ENCODE data around the gene TATDN2.

GRCh38 chr3:10260211-10260701 lies 12.0 kb downstream of the TATDN2 start:
- TF ChIP-seq, protein P1, sequence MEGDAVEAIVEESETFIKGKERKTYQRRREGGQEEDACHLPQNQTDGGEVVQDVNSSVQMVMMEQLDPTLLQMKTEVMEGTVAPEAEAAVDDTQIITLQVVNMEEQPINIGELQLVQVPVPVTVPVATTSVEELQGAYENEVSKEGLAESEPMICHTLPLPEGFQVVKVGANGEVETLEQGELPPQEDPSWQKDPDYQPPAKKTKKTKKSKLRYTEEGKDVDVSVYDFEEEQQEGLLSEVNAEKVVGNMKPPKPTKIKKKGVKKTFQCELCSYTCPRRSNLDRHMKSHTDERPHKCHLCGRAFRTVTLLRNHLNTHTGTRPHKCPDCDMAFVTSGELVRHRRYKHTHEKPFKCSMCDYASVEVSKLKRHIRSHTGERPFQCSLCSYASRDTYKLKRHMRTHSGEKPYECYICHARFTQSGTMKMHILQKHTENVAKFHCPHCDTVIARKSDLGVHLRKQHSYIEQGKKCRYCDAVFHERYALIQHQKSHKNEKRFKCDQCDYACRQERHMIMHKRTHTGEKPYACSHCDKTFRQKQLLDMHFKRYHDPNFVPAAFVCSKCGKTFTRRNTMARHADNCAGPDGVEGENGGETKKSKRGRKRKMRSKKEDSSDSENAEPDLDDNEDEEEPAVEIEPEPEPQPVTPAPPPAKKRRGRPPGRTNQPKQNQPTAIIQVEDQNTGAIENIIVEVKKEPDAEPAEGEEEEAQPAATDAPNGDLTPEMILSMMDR (IDR thresholded peaks at IDR 0.05) = no peak
- TF ChIP-seq POLR2AphosphoS5 (IDR thresholded peaks at IDR 0.05) (no peak), EP300 (IDR thresholded peaks at IDR 0.05) (no peak)
